ENCODE measurements around the gene TMEM107.
"Not testable (repeated sequence)": the region's sequence is repeated elsewhere in the genome, so short reads cannot be mapped to it uniquely, and the experiment has no call there.

TMEM107 gene

DNA sequence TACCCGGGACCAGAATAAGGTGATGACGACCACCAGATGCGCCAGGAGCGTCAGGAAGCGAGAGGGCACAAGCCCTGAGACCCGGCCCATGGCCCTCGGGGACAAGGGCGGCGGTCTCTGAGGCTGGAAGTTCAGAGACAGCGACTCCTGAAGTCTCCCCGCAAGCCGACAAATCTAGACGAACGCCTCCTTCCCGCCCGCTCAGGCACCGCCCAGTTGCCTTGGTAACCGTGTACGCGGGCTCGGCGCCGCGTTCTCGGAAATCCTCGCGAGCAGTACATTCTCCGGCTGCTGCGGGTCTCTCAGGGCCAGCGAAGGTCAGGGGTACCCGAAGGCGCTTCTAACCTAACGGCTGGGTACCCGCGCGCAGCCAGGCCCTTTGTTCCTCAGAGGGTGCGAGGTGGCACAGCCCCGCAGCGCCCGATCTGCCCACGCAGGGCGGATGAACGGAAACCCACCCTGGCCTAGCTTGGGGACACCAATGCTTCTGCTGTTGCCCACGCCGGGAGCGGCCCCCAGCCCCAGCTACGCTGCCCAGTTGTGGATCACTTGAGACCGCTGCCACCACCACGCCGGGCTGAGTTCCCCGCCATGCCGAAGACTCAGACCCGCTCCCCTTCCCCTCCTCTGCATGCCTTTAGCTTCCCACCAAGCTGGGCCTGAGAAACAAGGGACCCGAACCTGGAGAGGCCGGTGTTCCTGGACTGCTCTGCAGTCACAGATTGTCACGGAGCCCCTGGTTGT lies at the start of gene TMEM107:
Gene TMEM107, minus strand, starts transcription at position 184 of the 744 bp plus-strand sequence. Its CDS starts 94 bp downstream, at position 90.
- Mint-ChIP-seq H3K27me3 (no peaks in the 10 kb centered on the region), H3K4me3 (peak within 1 kb of the TSS; percentile 88), H3K36me3 (no peaks in the 10 kb centered on the region), H3K9me3 (no peaks in the 10 kb centered on the region), H3K4me1 (peaks cover 56% of the 10 kb centered on the region), H3K27ac (peak within 1 kb of the TSS; percentile 84)
- ATAC-seq = peak; percentile 70

DNA sequence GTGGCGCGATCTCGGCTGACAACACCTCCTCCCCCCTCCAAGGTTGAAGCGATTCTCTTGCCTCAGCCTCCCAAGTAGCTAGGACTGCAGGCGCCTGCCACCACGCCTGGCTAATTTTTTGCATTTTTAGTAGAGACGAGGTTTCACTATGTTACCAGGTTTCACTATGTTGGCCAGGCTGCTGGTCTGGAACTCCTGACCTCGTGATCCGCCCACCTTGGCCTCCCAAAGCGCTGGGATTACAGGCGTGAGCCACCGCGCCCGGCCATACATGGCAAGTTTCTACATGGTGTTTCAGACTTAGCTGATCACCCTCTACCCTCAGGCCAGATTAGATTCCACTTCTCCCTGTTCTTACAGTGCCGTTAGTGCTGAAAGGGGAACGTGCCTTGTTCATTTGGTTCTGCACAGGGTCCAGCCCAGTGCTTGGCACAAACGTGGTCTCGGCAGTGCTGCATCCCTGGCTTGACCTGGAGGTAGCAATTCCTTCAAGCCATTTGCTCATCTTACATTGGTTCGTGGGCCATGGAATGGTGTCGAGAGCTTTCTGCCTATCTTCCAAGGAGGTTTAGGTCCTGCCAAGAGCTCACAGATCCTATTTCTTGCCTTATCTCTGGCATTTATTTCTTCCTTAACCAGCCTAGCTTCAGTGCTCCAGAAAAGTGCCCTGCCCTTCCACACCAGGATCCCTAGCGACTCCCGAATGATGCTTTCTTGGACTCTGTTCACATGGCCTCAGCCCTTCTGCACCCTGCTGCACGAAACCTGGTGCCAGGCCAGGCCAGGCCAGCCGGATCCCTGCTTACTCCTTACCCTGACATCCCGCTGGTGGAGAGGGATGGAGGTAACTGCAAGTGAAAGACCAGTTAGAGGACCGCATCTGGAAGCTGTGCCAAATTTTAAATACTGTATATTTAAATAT lies 49.0 kb upstream of the TMEM107 start:
- H3K27me3 Mint-ChIP-seq = no peaks in the 10 kb centered on the region
- H3K4me1 Mint-ChIP-seq = peaks cover 52% of the 10 kb centered on the region
- peak overlapping the region; percentile 51 for H3K4me3 Mint-ChIP-seq
- no peak for ATAC-seq
- H3K27ac Mint-ChIP-seq = peak overlapping the region; percentile 98
- H3K36me3 Mint-ChIP-seq = peaks cover 37% of the 10 kb centered on the region
- H3K9me3 Mint-ChIP-seq = no peaks in the 10 kb centered on the region

- no peaks in the 10 kb centered on the region for H3K9me3 Mint-ChIP-seq
- peak; percentile 37 for ATAC-seq
- peak overlapping the region; percentile 98 for H3K27ac Mint-ChIP-seq
- no peaks in the 10 kb centered on the region for H3K27me3 Mint-ChIP-seq
- peaks cover 23% of the 10 kb centered on the region for H3K36me3 Mint-ChIP-seq
- H3K4me3 Mint-ChIP-seq = peak overlapping the region; percentile 98
- peaks cover 58% of the 10 kb centered on the region for H3K4me1 Mint-ChIP-seq
These were observed 47.4 kb upstream of the TMEM107 start for GRCh38 chr17:8223356-8224126.

DNA sequence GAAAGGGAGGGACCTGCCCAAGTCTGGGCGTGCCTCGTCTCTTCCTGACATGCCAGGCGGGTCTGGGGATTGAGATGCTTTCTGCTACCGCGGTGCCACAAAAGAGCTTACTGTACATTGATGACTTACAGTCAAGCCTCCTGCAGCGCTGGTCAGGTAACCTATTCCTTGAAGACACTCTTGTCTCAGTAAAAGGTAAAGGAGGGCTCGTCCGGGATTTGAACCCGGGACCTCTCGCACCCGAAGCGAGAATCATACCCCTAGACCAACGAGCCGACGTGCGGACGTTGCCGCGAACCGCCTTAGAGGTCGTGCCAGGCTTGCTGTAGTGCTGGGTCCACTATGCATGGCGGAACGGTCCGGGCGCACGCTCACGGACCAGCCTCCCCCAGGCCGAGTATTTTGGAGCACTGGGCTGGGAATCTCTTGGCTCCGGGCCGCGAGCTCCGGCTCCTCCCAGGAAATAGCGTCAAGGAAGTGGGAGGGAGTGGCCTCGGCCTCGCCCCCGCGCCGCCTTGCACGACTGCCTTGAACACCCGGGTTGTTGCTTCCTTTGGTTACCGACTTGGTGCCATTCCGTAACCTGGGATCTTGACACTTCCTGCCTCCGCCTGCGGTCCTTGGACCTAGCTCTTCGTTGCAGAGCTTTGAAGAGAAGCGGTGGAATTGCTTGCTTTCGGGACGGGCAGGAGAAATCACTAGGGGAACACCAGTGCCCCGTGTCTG lies 46.6 kb upstream of the TMEM107 start:
- H3K9me3 Mint-ChIP-seq = no peaks in the 10 kb centered on the region
- H3K27ac Mint-ChIP-seq = peak overlapping the region; percentile 98
- H3K27me3 Mint-ChIP-seq = no peaks in the 10 kb centered on the region
- H3K4me3 Mint-ChIP-seq = peak overlapping the region; percentile 98
- H3K4me1 Mint-ChIP-seq = peaks cover 57% of the 10 kb centered on the region
- peak; percentile 79 for ATAC-seq
- H3K36me3 Mint-ChIP-seq = peaks cover 16% of the 10 kb centered on the region

DNA sequence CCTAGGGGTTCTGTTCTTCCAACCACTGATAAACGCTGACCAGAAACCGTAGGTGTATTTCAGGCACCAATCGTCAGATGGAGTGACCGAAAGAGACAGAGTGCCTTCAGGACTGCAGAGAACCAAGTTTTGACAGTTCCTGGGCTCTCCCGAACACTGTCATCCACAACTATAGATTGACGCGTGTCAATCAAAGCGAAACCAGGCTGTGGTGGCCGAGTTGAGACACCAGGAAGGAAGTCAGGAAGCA lies 46.1 kb upstream of the TMEM107 start:
- peak overlapping the region; percentile 98 for H3K27ac Mint-ChIP-seq
- peaks cover 52% of the 10 kb centered on the region for H3K4me1 Mint-ChIP-seq
- no peaks in the 10 kb centered on the region for H3K9me3 Mint-ChIP-seq
- no peaks in the 10 kb centered on the region for H3K27me3 Mint-ChIP-seq
- peak overlapping the region; percentile 98 for H3K4me3 Mint-ChIP-seq
- ATAC-seq = peak; percentile 68
- peaks cover 11% of the 10 kb centered on the region for H3K36me3 Mint-ChIP-seq

DNA sequence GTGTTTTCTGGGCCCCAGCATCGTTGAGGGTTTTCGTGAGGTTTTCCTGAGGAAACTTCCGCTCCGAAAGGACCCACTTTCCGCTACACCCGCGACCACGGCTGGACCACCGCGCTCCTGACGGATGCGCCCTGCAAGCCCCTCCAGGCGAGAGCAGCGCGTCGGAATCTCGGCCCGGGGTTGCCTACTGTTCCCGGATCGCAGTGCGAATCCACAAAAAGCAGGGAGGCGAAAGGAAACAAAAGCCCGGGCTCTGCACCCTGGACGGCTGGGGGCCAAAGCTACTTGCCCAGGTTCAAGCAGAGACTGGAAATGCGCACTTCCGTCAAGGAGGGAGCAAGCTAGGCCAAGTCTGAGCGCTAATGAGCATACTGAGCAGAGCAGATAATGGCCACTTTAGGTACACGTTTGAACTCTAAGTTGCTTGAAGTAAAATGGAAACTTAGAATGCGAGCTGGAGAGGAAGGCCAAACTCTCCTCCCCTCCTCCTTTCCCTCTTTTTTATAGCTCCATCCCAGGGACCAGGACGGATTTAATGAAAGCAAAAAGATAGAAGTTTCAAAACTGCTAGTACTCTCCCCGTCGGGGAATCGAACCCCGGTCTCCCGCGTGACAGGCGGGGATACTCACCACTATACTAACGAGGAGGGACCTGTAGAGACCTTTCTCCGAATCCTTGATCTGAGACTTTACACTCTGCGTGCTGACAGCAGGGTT lies 45.6 kb upstream of the TMEM107 start:
- Mint-ChIP-seq H3K27me3 (no peaks in the 10 kb centered on the region), H3K9me3 (no peaks in the 10 kb centered on the region), H3K36me3 (peaks cover 6% of the 10 kb centered on the region), H3K4me3 (peak overlapping the region; percentile 98), H3K27ac (peak overlapping the region; percentile 98), H3K4me1 (peaks cover 47% of the 10 kb centered on the region)
- peak; percentile 82 for ATAC-seq

GRCh38 chr17:8220783-8221662 lies 44.8 kb upstream of the TMEM107 start:
- peak overlapping the region; percentile 98 for H3K4me3 Mint-ChIP-seq
- peak; percentile 37 for ATAC-seq
- no peaks in the 10 kb centered on the region for H3K27me3 Mint-ChIP-seq
- peaks cover 5% of the 10 kb centered on the region for H3K36me3 Mint-ChIP-seq
- no peaks in the 10 kb centered on the region for H3K9me3 Mint-ChIP-seq
- peaks cover 39% of the 10 kb centered on the region for H3K4me1 Mint-ChIP-seq
- peak overlapping the region; percentile 98 for H3K27ac Mint-ChIP-seq

DNA sequence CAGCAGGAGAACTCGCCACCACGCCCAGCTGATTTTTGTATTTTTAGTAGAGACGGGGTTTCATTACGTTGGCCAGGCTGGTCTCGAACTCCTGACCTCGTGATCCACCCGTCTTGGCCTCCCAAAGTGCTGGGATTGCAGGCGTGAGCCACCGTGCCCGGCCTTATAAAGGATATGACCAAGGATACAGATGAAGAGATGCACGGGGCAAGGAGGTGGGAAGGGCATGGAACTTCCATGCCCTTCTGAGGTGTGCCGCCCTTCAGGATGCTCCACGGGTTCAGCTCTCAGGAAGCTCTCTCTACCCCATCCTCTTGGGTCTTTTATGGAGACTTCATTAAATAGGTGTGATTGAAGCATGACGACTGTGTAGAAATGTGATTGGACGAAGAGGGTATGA lies 37.8 kb upstream of the TMEM107 start:
- H3K27me3 Mint-ChIP-seq, H3K36me3 Mint-ChIP-seq, H3K27ac Mint-ChIP-seq, H3K4me3 Mint-ChIP-seq, ATAC-seq, H3K9me3 Mint-ChIP-seq: not testable (repeated sequence)
- H3K4me1 Mint-ChIP-seq = peaks cover 21% of the 10 kb centered on the region

DNA sequence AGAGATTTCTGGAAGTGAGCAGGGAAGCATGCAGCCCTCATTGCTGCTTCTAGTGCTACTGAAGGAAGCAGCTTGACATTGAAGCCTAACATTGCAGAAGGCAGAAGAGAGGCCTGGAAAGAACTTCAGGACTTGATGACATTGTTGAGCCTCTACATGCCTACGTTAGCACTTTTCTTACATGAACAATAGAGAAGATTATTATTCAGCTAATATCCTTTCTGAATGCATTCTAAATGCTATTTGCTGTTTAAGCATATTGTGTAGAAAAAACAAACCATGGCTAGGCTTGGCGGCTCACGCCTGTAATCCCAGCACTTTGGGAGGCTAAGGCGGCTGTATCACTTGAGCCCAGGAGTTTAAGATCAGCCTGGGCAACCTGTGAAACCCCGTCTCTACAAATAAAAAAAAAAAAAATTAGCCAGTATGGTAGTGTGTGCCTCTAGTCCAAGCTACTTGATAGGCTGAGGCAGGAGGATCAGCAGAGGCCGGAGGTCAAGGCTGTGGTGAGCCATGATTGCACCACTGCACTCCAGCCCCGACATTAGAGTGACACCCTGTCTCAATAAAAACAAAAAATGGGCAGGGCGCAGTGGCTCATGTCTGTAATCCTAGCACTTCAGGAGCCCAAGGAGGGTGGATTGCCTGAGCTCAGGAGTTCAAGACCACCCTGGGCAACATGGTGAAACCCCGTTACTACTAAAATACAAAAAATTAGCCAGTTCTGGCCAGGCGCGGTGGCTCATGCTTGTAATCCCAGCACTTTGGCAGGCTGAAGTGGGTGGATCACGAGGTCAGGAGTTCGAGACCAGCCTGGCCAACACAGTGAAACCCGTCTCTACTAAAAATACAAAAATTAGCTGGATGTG lies 36.4 kb upstream of the TMEM107 start:
- no peak overlapping the region for H3K4me3 Mint-ChIP-seq
- H3K36me3 Mint-ChIP-seq = no peaks in the 10 kb centered on the region
- no peaks in the 10 kb centered on the region for H3K9me3 Mint-ChIP-seq
- no peak for ATAC-seq
- H3K27ac Mint-ChIP-seq = no peak overlapping the region
- no peaks in the 10 kb centered on the region for H3K27me3 Mint-ChIP-seq
- peaks cover 21% of the 10 kb centered on the region for H3K4me1 Mint-ChIP-seq

DNA sequence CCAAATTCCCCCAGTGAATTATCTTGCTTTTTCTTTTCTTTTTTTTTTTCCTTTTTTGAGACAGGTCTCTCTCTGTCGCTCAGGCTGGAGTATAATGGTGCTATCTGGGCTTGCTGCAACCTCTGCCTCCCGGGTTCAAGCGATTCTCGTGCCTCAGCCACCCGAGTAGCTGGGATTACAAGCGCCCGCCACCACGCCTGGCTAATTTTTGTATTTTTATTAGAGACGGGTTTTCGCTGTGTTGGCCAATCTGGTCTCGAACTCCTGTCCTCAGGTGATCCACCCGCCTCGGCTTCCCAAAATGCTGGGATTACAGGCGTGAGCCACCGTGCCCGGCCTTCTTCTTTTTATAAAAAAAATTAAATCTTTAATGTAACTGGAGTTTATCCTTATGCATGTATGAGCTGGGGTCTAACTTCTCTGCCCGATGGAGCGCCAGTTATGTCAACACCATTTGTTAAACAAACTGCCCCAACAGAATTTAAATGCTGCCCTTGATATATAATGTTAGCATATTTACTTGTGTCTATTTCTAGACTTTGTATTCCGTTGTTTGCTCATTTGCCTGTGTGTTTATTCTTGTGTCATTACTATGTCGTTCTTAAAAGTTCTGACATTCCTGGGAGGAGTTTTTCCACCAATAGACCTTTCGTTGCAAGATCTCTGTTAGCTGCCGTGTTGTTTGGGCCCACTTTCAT lies 34.7 kb upstream of the TMEM107 start:
- Mint-ChIP-seq H3K9me3 (no peaks in the 10 kb centered on the region), H3K4me1 (peaks cover 21% of the 10 kb centered on the region), H3K4me3 (peak overlapping the region; percentile 93), H3K27me3 (no peaks in the 10 kb centered on the region), H3K36me3 (no peaks in the 10 kb centered on the region), H3K27ac (peak overlapping the region; percentile 93)
- peak; percentile 57 for ATAC-seq

DNA sequence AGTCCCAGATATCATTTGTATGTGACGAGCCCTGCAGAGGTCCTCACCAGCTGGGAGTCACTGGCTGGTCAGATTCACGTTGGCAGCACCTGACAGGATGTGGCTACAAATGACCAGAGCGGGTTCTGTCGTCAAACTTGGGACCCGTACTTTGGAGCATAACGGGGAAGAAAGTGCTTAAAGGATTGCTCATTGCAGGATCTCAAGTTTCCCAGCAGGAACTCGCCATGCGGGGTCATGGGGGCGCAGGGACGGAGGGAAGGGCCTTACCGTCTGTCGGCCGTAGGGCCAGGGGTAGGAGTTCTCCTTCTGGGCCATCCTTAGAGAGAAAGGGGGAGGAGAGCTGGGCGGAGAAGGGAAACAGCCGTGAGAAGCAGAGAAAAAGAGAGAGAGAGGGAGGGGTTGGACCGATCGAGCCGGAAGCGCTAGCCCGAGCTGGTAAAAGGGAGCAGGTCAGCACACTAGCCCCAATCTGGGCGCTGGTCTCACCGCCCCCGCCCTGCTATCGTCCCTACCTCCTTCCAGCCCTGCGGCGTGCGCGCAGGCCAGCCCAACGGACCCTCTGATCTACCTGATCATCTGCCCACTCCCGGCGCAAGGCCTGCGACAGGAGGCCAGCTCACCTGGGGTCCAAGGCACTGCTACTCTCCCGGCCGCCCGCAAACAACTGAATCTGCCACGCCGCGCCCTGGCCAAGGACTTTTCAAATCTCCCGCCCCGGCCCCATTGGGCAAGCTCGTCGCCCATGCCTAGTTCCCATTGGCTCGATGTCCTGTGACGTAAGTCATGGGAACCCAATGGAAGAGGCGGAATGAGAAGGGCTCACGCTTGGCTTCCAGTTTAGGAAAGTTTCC lies 34.0 kb upstream of the TMEM107 start, which contains the start of gene AURKB:
Gene AURKB, minus strand, starts transcription at position 669 of the 854 bp plus-strand sequence. Its CDS starts 351 bp downstream, at position 318.
- no peaks in the 10 kb centered on the region for H3K36me3 Mint-ChIP-seq
- peaks cover 21% of the 10 kb centered on the region for H3K4me1 Mint-ChIP-seq
- H3K27ac Mint-ChIP-seq = peak within 1 kb of the TSS; percentile 93

More for the DNA sequence above, 34.0 kb upstream of the TMEM107 start, which contains the start of gene AURKB:
- Mint-ChIP-seq H3K27me3 (no peaks in the 10 kb centered on the region), H3K9me3 (no peaks in the 10 kb centered on the region), H3K4me3 (peak within 1 kb of the TSS; percentile 93)
- peak; percentile 97 for ATAC-seq
